Measurements from ENCODE around the gene SELL. TPM values are rescaled to one million over a fixed set of nuclear protein-coding genes. Genes with fewer than 3 reads are reported as not detected.

The SELL gene
- total and polyA plus RNA-seq, 2 of the 8 experiments (the other 6 are each of a cell fraction or from before 2014, with no cell fraction given), result not detected

- H2BK5ac ChIP-seq (ENCODE audit: low read depth, low read length), result no peak overlapping the region
- no peak overlapping the region for H3K23ac ChIP-seq (ENCODE audit: insufficient read length)
- H3K14ac ChIP-seq (ENCODE audit: insufficient read length), result no peak overlapping the region
- no peak overlapping the region for H3K4ac ChIP-seq (replicated peaks; ENCODE audit: insufficient read length, low read depth, low read length)
- H2AFZ ChIP-seq (ENCODE audit: low read length), result no peak overlapping the region
- no peak overlapping the region for H3K4me3 ChIP-seq (ENCODE audit: extremely low read depth in 1 of 4, insufficient read depth in 2 of 4, low read depth in 3 of 4, low read length in 4 of 4)
- DNase-seq (ENCODE audit: low read depth in 1 of 2, low spot score in 2 of 2) (no peak), FAIRE-seq (no peak)
- no peaks in the 10 kb centered on the region; the same call in 1 of the 2 replicates for H3K23me2 ChIP-seq (ENCODE audit: low read depth, low read length)
- no peaks in the 10 kb centered on the region for H3K79me2 ChIP-seq (ENCODE audit: control insufficient read depth in 1 of 2, insufficient read depth in 2 of 2, low read length in 2 of 2)
- ChIA-PET CTCF (ENCODE audit: partially characterized antibody) (interaction anchor here (0.6 to 4.7 kb wide), 43 partner anchors 8 to 839 kb away, joined by 3 to 45 read pairs (median 5); partner anchors contain the start of genes F5 and SELE), POLR2A (ENCODE audit: partially characterized antibody) (no interaction called here)
- H3K9ac ChIP-seq (replicated peaks in 1 of 4; ENCODE audit: extremely low read depth in 1 of 4, low read depth in 3 of 4, low read length in 3 of 4), result no peak overlapping the region
- no peak for TF ChIP-seq EGR1 (IDR thresholded peaks at IDR 0.05; ENCODE audit: borderline replicate concordance, low read depth, low read length)
- no peak for TF ChIP-seq SIX5 (IDR thresholded peaks at IDR 0.05; ENCODE audit: low read depth, low read length)
- no peak for TF ChIP-seq USF2 (IDR thresholded peaks at IDR 0.05; ENCODE audit: low read length)
- TF ChIP-seq SP4 (IDR thresholded peaks at IDR 0.05; ENCODE audit: low read length), result no peak
- TF ChIP-seq CREB1 (IDR thresholded peaks at IDR 0.05), result no peak
- TF ChIP-seq CHD2 (IDR thresholded peaks at IDR 0.05; ENCODE audit: low read length), result no peak
- no peak for TF ChIP-seq CTBP2 (IDR thresholded peaks at IDR 0.05; ENCODE audit: borderline replicate concordance, insufficient read depth, insufficient read length, low read length)
- no peak for TF ChIP-seq HDAC6 (IDR thresholded peaks at IDR 0.05; ENCODE audit: low read depth, low read length)
- no peak for TF ChIP-seq BRCA1 (IDR thresholded peaks at IDR 0.05; ENCODE audit: low read depth, low read length)
- no peaks in the 10 kb centered on the region for H4K20me1 ChIP-seq (replicated peaks in 1 of 2; ENCODE audit: control insufficient read depth in 1 of 2, insufficient read depth in 2 of 2, low read length in 2 of 2)
- H2BK20ac ChIP-seq (ENCODE audit: low read length), result no peak overlapping the region
- H4K8ac ChIP-seq (ENCODE audit: extremely low read depth, insufficient read depth, low read length), result no peak overlapping the region
- no peaks in the 10 kb centered on the region for H3K27me3 ChIP-seq (replicated peaks in 1 of 4; ENCODE audit: control insufficient read depth in 3 of 4, extremely low read depth in 1 of 4, insufficient read depth in 3 of 4, low read length in 3 of 4)
- 91% methylated on average over 2 of the region's 2 CpGs; no CpG with 5 or more reads in 1 of the 2 experiments for WGBS, 2 experiments (ENCODE audit: extremely low coverage in 1 of 2, insufficient coverage in 1 of 2, insufficient read length in 1 of 2, insufficient replicate concordance in 2 of 2, low coverage in 1 of 2, low lambda C conversion rate in 2 of 2, missing lambda C conversion rate in 1 of 2)
- H2AK5ac ChIP-seq (ENCODE audit: low read depth, low read length), result no peak overlapping the region
- H3K27ac ChIP-seq (ENCODE audit: low read depth, low read length), result no peak overlapping the region
- no peaks in the 10 kb centered on the region for H3K79me1 ChIP-seq (ENCODE audit: low read depth, low read length)
- H4K5ac ChIP-seq (ENCODE audit: insufficient read length, low read depth, low read length), result no peak overlapping the region
- H3K36me3 ChIP-seq (ENCODE audit: control insufficient read depth in 2 of 4, insufficient read depth in 4 of 4, low read length in 3 of 4), result no peaks in the 10 kb centered on the region
- H3K9me3 ChIP-seq (ENCODE audit: insufficient read depth in 2 of 2, low read depth in 1 of 2, low read length in 1 of 2), result no peaks in the 10 kb centered on the region
- no peak overlapping the region for H3K18ac ChIP-seq (ENCODE audit: extremely low read depth, low read length)
- H2BK120ac ChIP-seq (replicated peaks; ENCODE audit: low read depth, low read length), result no peak overlapping the region
- H2BK15ac ChIP-seq (ENCODE audit: low read length), result no peak overlapping the region
- H3K4me1 ChIP-seq (replicated peaks in 1 of 4; ENCODE audit: control insufficient read depth in 3 of 4, insufficient read depth in 4 of 4, low read length in 3 of 4), result peaks cover 0 to 2% (median 0%) of the 10 kb centered on the region in 4 experiments; a peak in 1 of 7 replicates
- H3K56ac ChIP-seq (replicated peaks; ENCODE audit: insufficient read length, low read depth, low read length), result no peak overlapping the region
- H4K91ac ChIP-seq (replicated peaks; ENCODE audit: insufficient read length, low read length), result no peak overlapping the region
- no peak overlapping the region; a peak in 1 of 4 replicates for H3K4me2 ChIP-seq (ENCODE audit: insufficient read depth in 1 of 2, low read depth in 2 of 2, low read length in 2 of 2)
- no peak overlapping the region for H2BK12ac ChIP-seq (ENCODE audit: low read depth, low read length)
Measured at GRCh38 chr1:169712309-169712631, 850 bp upstream of the SELL start.

Measured in H1 (cell line).